ENCODE measurements around the gene CELSR1. TPM values are rescaled to one million over a fixed set of nuclear protein-coding genes. Genes with fewer than 3 reads are reported as not detected.

Gene CELSR1
- total and polyA plus RNA-seq, 2 of the 13 experiments (the other 11 are each of a cell fraction or from before 2014, with no cell fraction given) = 0.78 to 1.8 TPM

DNA sequence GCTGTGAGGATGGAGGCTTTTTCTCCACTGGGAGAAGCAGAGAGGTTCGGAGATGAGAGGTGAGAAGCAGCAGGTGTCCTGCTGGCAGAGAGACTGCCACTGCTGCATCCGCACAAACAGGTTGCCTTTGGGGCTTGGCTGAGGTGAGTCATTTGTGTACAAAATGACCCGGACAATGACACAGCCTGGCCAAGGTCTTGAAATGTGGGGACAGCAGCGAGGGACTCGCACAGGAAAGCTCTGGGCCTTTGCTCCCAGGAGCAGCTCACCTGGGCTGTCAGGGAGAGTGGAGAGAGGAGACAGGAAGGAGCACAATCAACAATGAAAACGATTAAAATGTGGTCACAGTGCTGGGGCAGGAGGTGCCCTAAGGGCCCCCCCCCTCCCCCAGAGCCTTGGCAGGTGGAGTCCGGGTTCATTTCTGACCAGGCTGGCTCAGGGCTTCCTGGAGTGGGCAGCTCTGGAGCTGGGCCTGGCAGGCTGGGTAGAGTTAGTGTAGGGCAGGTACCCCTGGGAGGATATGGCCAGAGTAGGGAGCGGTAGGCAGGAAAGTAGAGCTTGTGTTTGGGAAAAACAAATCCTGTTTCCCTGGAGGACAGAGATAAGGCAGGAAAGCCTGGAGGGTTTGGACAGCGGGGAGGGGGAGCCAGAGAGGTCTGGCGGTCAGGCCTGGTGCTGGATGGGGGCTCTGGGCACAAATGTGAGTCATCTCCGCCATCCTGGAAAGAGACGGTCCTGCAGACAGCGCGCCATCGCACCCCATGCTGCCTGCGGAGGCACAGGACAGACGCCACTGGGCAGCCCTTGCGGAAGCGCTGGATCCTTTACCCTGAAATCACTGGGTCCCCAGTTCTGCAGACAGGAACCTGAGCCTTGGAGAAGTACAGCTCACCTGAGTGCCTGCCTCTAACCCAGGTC lies 37.8 kb upstream of the CELSR1 start (continued):
- TF ChIP-seq, protein P1, sequence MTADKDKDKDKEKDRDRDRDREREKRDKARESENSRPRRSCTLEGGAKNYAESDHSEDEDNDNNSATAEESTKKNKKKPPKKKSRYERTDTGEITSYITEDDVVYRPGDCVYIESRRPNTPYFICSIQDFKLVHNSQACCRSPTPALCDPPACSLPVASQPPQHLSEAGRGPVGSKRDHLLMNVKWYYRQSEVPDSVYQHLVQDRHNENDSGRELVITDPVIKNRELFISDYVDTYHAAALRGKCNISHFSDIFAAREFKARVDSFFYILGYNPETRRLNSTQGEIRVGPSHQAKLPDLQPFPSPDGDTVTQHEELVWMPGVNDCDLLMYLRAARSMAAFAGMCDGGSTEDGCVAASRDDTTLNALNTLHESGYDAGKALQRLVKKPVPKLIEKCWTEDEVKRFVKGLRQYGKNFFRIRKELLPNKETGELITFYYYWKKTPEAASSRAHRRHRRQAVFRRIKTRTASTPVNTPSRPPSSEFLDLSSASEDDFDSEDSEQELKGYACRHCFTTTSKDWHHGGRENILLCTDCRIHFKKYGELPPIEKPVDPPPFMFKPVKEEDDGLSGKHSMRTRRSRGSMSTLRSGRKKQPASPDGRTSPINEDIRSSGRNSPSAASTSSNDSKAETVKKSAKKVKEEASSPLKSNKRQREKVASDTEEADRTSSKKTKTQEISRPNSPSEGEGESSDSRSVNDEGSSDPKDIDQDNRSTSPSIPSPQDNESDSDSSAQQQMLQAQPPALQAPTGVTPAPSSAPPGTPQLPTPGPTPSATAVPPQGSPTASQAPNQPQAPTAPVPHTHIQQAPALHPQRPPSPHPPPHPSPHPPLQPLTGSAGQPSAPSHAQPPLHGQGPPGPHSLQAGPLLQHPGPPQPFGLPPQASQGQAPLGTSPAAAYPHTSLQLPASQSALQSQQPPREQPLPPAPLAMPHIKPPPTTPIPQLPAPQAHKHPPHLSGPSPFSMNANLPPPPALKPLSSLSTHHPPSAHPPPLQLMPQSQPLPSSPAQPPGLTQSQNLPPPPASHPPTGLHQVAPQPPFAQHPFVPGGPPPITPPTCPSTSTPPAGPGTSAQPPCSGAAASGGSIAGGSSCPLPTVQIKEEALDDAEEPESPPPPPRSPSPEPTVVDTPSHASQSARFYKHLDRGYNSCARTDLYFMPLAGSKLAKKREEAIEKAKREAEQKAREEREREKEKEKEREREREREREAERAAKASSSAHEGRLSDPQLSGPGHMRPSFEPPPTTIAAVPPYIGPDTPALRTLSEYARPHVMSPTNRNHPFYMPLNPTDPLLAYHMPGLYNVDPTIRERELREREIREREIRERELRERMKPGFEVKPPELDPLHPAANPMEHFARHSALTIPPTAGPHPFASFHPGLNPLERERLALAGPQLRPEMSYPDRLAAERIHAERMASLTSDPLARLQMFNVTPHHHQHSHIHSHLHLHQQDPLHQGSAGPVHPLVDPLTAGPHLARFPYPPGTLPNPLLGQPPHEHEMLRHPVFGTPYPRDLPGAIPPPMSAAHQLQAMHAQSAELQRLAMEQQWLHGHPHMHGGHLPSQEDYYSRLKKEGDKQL (CRISPR knock-in tag; IDR thresholded peaks at IDR 0.05; ENCODE audit: low read depth) = peak; percentile 4; the same call in 1 of the 2 replicates
- peak; percentile 74 for TF ChIP-seq SALL1 (CRISPR knock-in tag; IDR thresholded peaks at IDR 0.05)
- TF ChIP-seq TBX2 (CRISPR knock-in tag; IDR thresholded peaks at IDR 0.05; ENCODE audit: borderline replicate concordance) = peak; percentile 48; the same call in 1 of the 2 replicates
- no peak for TF ChIP-seq ZNF562 (CRISPR knock-in tag; IDR thresholded peaks at IDR 0.05; ENCODE audit: borderline replicate concordance)
- TF ChIP-seq, protein P2, sequence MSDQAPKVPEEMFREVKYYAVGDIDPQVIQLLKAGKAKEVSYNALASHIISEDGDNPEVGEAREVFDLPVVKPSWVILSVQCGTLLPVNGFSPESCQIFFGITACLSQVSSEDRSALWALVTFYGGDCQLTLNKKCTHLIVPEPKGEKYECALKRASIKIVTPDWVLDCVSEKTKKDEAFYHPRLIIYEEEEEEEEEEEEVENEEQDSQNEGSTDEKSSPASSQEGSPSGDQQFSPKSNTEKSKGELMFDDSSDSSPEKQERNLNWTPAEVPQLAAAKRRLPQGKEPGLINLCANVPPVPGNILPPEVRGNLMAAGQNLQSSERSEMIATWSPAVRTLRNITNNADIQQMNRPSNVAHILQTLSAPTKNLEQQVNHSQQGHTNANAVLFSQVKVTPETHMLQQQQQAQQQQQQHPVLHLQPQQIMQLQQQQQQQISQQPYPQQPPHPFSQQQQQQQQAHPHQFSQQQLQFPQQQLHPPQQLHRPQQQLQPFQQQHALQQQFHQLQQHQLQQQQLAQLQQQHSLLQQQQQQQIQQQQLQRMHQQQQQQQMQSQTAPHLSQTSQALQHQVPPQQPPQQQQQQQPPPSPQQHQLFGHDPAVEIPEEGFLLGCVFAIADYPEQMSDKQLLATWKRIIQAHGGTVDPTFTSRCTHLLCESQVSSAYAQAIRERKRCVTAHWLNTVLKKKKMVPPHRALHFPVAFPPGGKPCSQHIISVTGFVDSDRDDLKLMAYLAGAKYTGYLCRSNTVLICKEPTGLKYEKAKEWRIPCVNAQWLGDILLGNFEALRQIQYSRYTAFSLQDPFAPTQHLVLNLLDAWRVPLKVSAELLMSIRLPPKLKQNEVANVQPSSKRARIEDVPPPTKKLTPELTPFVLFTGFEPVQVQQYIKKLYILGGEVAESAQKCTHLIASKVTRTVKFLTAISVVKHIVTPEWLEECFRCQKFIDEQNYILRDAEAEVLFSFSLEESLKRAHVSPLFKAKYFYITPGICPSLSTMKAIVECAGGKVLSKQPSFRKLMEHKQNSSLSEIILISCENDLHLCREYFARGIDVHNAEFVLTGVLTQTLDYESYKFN (CRISPR knock-in tag; conservative IDR thresholded peaks at IDR 0.05) = peak; percentile 81
- TF ChIP-seq, protein P3, sequence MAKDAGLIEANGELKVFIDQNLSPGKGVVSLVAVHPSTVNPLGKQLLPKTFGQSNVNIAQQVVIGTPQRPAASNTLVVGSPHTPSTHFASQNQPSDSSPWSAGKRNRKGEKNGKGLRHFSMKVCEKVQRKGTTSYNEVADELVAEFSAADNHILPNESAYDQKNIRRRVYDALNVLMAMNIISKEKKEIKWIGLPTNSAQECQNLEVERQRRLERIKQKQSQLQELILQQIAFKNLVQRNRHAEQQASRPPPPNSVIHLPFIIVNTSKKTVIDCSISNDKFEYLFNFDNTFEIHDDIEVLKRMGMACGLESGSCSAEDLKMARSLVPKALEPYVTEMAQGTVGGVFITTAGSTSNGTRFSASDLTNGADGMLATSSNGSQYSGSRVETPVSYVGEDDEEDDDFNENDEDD (CRISPR knock-in tag; IDR thresholded peaks at IDR 0.05; ENCODE audit: borderline replicate concordance) = no peak
- TF ChIP-seq, protein P4, sequence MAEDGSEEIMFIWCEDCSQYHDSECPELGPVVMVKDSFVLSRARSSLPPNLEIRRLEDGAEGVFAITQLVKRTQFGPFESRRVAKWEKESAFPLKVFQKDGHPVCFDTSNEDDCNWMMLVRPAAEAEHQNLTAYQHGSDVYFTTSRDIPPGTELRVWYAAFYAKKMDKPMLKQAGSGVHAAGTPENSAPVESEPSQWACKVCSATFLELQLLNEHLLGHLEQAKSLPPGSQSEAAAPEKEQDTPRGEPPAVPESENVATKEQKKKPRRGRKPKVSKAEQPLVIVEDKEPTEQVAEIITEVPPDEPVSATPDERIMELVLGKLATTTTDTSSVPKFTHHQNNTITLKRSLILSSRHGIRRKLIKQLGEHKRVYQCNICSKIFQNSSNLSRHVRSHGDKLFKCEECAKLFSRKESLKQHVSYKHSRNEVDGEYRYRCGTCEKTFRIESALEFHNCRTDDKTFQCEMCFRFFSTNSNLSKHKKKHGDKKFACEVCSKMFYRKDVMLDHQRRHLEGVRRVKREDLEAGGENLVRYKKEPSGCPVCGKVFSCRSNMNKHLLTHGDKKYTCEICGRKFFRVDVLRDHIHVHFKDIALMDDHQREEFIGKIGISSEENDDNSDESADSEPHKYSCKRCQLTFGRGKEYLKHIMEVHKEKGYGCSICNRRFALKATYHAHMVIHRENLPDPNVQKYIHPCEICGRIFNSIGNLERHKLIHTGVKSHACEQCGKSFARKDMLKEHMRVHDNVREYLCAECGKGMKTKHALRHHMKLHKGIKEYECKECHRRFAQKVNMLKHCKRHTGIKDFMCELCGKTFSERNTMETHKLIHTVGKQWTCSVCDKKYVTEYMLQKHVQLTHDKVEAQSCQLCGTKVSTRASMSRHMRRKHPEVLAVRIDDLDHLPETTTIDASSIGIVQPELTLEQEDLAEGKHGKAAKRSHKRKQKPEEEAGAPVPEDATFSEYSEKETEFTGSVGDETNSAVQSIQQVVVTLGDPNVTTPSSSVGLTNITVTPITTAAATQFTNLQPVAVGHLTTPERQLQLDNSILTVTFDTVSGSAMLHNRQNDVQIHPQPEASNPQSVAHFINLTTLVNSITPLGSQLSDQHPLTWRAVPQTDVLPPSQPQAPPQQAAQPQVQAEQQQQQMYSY (CRISPR knock-in tag; IDR thresholded peaks at IDR 0.05) = no peak; the same call in 1 of the 2 replicates
- TF ChIP-seq TOPORS (CRISPR knock-in tag; IDR thresholded peaks at IDR 0.05) = no peak
- TF ChIP-seq ZNF607 (CRISPR knock-in tag; IDR thresholded peaks at IDR 0.05; ENCODE audit: borderline replicate concordance) = peak; percentile 71; the same call in 1 of the 2 replicates
- TF ChIP-seq ZSCAN25 (CRISPR knock-in tag; IDR thresholded peaks at IDR 0.05) = no peak
- TF ChIP-seq IRF2 (CRISPR knock-in tag; IDR thresholded peaks at IDR 0.05) = peak; percentile 25; the same call in 1 of the 2 replicates
- TF ChIP-seq SMAD1 (CRISPR knock-in tag; IDR thresholded peaks at IDR 0.05; ENCODE audit: borderline replicate concordance, low read depth) = 0 out of 2 replicates have a peak, but pooled peaks have one; percentile 13
- TF ChIP-seq ZNF484 (CRISPR knock-in tag; IDR thresholded peaks at IDR 0.05; ENCODE audit: borderline replicate concordance, low read depth) = no peak
